HCT116 (cell line): ENCODE results near the gene TEX2.

Experiments used
- POLR2AphosphoS5 ChIP-seq: IDR thresholded peaks from 2 replicates; pipeline ENCODE4 v1.6.1; 2011; ENCODE audit warnings: mild to moderate bottlenecking, low read depth, low read length, moderate library complexity
- TF ChIP-seq, protein P1 (sequence below), 3 experiments: fragments of 200-600 bp in 1 of 3; sonication (generic) in 1 of 3; IDR thresholded peaks in 2 of 3; conservative IDR thresholded peaks in 1 of 3; 2 replicates each; pipeline ENCODE4 v1.5.1; 2012 to 2017; ENCODE audit warnings: low read depth in 2 of 3, low read length in 2 of 3, antibody characterized with exemption in 1 of 3, borderline replicate concordance in 1 of 3, control low read depth in 1 of 3, mild to moderate bottlenecking in 1 of 3, mixed read lengths in 1 of 3, mixed run types in 1 of 3, moderate library complexity in 1 of 3; ENCODE audit not compliant: insufficient read depth in 1 of 3

DNA sequence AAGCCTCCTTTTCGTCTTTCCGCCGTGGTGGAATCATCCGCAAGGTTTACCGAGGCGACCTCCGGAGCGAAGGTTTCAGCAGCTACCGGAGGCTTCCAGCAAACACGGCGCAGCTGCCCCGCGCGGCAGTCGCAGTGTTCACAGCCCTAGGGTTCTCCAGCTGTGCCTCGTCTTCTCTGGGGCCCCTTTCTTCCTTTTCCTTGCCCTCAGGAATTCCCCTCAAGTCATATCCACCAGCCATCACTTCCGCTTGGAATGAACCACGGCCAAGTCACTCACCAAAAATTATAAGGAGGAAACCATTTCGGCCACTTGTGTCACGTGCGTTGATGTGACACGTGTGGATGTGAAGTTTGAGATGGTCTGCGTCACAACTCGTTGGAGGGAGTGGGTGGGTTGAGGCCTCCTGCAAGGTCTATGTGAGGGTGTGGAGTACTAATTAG is 132.5 kb downstream of the TEX2 start:
- no peak for TF ChIP-seq POLR2AphosphoS5
- TF ChIP-seq, protein P1, sequence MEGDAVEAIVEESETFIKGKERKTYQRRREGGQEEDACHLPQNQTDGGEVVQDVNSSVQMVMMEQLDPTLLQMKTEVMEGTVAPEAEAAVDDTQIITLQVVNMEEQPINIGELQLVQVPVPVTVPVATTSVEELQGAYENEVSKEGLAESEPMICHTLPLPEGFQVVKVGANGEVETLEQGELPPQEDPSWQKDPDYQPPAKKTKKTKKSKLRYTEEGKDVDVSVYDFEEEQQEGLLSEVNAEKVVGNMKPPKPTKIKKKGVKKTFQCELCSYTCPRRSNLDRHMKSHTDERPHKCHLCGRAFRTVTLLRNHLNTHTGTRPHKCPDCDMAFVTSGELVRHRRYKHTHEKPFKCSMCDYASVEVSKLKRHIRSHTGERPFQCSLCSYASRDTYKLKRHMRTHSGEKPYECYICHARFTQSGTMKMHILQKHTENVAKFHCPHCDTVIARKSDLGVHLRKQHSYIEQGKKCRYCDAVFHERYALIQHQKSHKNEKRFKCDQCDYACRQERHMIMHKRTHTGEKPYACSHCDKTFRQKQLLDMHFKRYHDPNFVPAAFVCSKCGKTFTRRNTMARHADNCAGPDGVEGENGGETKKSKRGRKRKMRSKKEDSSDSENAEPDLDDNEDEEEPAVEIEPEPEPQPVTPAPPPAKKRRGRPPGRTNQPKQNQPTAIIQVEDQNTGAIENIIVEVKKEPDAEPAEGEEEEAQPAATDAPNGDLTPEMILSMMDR (IDR thresholded peaks at IDR 0.05 in 2 of 3, conservative IDR thresholded peaks at IDR 0.05 in 1 of 3; ENCODE audit: borderline replicate concordance in 1 of 3, insufficient read depth in 1 of 3, low read depth in 2 of 3, low read length in 2 of 3): no peak
